ENCODE data around the gene ENTPD8. TPM values are rescaled to one million over a fixed set of nuclear protein-coding genes. Genes with fewer than 3 reads are reported as not detected.

ENTPD8 gene
- total RNA-seq, 4 donors from 2014 or later, result not detected

DNA sequence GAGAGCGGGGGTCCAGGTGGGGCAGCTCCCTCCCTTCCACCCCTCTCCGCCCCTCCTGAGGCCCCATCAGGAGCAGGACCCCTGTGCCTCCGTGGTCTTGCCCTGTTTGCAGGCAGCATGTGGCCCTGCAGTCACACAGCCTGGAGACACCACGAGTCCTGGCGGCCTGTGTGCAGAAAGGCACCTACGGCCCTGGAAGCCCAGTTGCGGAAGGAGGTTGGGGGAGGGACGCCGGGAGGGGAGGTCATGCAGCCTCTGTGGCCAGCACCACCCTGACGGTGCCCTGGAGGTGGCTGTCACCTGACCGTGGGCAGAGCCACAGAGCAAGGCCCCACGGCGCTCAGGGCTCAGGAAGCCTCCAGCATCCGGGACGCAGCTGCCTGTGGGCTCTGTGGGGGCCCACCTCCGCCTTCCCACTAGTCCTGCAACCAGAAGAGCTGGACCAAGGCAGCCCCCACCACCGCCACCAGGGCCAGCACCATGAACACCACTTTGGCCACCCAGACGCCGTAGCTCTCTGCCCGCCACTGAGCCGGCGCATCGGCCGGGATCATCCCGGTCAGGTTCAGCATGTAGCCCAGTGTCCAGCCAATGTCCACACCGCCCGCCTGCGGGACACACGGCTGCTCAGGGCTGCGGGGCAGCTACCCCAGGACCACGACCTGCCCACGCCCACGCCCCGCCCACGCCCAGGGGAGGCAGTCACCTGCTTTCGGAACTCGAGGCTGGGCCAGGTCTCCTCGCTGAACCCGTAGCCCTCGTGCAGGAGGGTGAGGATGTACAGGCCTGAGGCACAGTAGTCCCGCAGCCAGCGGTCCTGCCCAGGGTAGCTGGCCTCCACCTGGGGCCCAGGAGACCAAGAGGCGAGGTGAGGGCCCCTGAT is 6.4 kb downstream of the ENTPD8 start:
- Histone ChIP-seq H3K4me1 (peaks cover 19% of the 10 kb centered on the region), H3K27me3 (peaks cover 31% of the 10 kb centered on the region), H3K9me3 (no peaks in the 10 kb centered on the region), H3K27ac (no peak overlapping the region), H3K36me3 (no peaks in the 10 kb centered on the region), H3K4me3 (no peak overlapping the region)
- 0% methylated on average over 1 of the region's 43 CpGs for WGBS
- peak in 1 of 2 donors; percentile 62 for DNase-seq (ENCODE audit: low spot score in 2 of 2)
- TF ChIP-seq POLR2A (IDR thresholded peaks at IDR 0.05) (no peak), POLR2AphosphoS5 (IDR thresholded peaks at IDR 0.05) (no peak), EP300 (IDR thresholded peaks at IDR 0.05) (no peak)
- TF ChIP-seq, protein P1, sequence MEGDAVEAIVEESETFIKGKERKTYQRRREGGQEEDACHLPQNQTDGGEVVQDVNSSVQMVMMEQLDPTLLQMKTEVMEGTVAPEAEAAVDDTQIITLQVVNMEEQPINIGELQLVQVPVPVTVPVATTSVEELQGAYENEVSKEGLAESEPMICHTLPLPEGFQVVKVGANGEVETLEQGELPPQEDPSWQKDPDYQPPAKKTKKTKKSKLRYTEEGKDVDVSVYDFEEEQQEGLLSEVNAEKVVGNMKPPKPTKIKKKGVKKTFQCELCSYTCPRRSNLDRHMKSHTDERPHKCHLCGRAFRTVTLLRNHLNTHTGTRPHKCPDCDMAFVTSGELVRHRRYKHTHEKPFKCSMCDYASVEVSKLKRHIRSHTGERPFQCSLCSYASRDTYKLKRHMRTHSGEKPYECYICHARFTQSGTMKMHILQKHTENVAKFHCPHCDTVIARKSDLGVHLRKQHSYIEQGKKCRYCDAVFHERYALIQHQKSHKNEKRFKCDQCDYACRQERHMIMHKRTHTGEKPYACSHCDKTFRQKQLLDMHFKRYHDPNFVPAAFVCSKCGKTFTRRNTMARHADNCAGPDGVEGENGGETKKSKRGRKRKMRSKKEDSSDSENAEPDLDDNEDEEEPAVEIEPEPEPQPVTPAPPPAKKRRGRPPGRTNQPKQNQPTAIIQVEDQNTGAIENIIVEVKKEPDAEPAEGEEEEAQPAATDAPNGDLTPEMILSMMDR (IDR thresholded peaks at IDR 0.05), result no peak

DNA sequence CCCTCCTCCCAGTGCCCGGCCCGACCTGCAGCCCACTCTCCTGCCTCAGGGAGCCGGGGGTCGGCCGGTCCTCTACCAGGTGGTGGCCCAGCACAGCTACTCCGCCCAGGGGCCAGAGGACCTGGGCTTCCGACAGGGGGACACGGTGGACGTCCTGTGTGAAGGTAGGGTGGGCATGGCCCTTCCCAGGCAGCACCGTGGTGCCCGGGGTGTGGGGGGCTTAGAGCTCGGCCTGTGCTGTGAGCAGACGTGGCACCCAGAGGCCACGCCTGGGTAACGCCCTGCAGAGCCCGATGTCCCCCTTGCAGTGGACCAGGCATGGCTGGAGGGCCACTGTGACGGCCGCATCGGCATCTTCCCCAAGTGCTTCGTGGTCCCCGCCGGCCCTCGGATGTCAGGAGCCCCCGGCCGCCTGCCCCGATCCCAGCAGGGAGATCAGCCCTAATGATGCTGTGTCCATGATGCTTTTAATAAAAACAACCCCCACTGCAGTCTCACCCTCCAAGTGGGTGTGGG is 7.2 kb downstream of the ENTPD8 start:
- no peaks in the 10 kb centered on the region for H3K9me3 ChIP-seq
- no peaks in the 10 kb centered on the region for H3K36me3 ChIP-seq
- H3K27ac ChIP-seq, result no peak overlapping the region
- WGBS, result 92% methylated on average over 11 of the region's 26 CpGs
- peaks cover 19% of the 10 kb centered on the region for H3K4me1 ChIP-seq
- H3K4me3 ChIP-seq, result no peak overlapping the region
- TF ChIP-seq POLR2AphosphoS5 (IDR thresholded peaks at IDR 0.05), result no peak
- TF ChIP-seq, protein P1 (IDR thresholded peaks at IDR 0.05), result no peak
- no peak for TF ChIP-seq EP300 (IDR thresholded peaks at IDR 0.05)
- no peak for TF ChIP-seq POLR2A (IDR thresholded peaks at IDR 0.05)
- peak in 1 of 2 donors; percentile 57 for DNase-seq (ENCODE audit: low spot score in 2 of 2)
- H3K27me3 ChIP-seq, result peaks cover 31% of the 10 kb centered on the region

DNA sequence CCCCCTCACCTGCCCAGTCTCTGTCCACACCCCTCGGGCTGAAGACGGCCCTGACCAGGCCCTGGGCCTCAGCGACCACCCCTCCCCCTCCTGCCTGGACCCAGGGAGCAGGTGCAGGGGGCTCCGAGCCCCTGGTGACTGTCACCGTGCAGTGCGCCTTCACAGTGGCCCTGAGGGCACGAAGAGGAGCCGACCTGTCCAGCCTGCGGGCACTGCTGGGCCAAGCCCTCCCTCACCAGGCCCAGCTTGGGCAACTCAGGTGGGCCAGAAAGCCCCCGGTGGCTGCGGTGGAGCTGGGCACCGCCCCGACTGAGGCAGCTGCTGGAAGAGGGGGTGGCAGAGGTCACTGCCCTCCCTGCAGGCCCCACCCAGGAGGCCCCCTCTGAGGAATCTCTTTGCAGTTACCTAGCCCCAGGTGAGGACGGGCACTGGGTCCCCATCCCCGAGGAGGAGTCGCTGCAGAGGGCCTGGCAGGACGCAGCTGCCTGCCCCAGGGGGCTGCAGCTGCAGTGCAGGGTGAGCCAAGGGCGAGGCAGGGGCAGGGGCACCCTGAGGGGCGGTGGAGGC is 7.7 kb downstream of the ENTPD8 start:
- H3K27me3 ChIP-seq, result peaks cover 27% of the 10 kb centered on the region
- peak in 1 of 2 donors; percentile 52 for DNase-seq (ENCODE audit: low spot score in 2 of 2)
- H3K27ac ChIP-seq, result no peak overlapping the region
- peaks cover 19% of the 10 kb centered on the region for H3K4me1 ChIP-seq
- H3K9me3 ChIP-seq, result no peaks in the 10 kb centered on the region
- TF ChIP-seq POLR2AphosphoS5 (IDR thresholded peaks at IDR 0.05) (no peak), POLR2A (IDR thresholded peaks at IDR 0.05) (no peak)
- H3K36me3 ChIP-seq, result no peaks in the 10 kb centered on the region
- no peak overlapping the region for H3K4me3 ChIP-seq
- WGBS, result 84% methylated on average over 9 of the region's 19 CpGs

DNA sequence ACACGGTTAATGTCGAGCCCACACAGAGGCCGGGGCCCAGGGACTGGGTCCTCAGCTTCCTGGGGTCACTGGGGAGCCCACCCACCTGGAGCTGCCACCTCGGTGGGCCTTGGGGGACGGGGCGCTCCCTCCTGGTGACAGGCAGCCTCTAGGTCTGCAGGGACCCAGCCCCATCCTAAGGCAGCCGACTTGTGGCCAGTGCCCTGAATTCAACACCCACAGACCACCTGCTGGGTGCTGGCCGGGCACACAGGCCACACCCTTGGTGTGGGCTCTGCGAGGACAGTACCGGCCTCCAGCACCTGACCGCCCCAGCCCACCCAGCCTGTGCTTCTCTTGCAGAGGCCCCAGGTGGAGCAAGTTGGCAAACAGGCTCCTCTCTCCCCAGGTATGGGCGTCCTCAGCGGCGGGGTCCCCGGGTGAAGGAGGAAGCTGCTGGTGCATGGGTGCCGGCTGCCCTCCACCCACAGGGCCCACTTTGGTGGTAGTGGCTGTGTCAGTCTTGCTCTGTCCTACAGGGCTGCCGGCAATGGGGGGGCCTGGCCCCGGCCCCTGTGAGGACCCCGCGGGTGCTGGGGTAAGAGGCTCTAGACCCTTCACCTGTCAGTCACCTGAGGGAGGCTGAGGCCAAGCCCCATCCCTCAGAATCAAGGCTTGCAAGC is 8.3 kb downstream of the ENTPD8 start:
- 97% methylated on average over 10 of the region's 20 CpGs for WGBS
- peak in 1 of 2 donors; percentile 63 for DNase-seq (ENCODE audit: low spot score in 2 of 2)

DNA sequence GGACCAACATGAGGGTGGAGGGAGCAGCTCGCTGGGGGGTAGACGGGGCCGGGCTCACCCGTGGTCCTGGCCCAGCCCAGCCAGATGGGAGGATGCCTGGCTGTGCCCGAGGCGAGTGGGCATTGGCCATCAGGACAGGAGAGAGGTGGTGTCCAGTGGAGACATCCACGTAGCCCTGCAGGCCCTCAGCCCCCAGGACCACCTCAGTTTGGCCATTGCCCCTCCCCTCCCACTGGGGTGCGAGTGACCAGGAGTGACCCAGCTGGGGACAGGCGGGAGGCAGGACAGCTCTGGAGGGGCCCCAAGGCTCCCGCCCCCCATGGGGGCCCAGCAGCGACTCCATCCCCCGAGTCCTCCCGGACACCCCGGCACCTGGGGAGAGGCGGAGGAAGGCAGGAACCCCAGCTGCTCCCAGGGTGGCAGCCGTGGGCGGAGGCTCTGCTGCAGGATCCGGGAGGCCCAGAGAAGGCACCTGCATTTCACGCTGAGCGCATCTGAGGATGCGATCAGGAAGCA is 9.7 kb downstream of the ENTPD8 start:
- peaks cover 11% of the 10 kb centered on the region for H3K27me3 ChIP-seq
- H3K4me3 ChIP-seq, result no peak overlapping the region
- H3K9me3 ChIP-seq, result no peaks in the 10 kb centered on the region
- peaks cover 13% of the 10 kb centered on the region for H3K4me1 ChIP-seq
- no peak overlapping the region for H3K27ac ChIP-seq
- H3K36me3 ChIP-seq, result no peaks in the 10 kb centered on the region
- WGBS, result 100% methylated on average over 3 of the region's 21 CpGs
- DNase-seq (ENCODE audit: low spot score in 2 of 2), result peak in 1 of 2 donors; percentile 57
- TF ChIP-seq POLR2A (IDR thresholded peaks at IDR 0.05) (no peak), POLR2AphosphoS5 (IDR thresholded peaks at IDR 0.05) (no peak), EP300 (IDR thresholded peaks at IDR 0.05) (no peak)
- TF ChIP-seq, protein P1 (IDR thresholded peaks at IDR 0.05), result no peak

More for the DNA sequence above, 8.3 kb downstream of the ENTPD8 start:
- H3K36me3 ChIP-seq, result no peaks in the 10 kb centered on the region
- peaks cover 18% of the 10 kb centered on the region for H3K4me1 ChIP-seq
- no peaks in the 10 kb centered on the region for H3K9me3 ChIP-seq
- H3K27me3 ChIP-seq, result peaks cover 21% of the 10 kb centered on the region
- H3K4me3 ChIP-seq, result no peak overlapping the region
- H3K27ac ChIP-seq, result no peak overlapping the region
- TF ChIP-seq POLR2A (IDR thresholded peaks at IDR 0.05) (no peak), POLR2AphosphoS5 (IDR thresholded peaks at IDR 0.05) (no peak), EP300 (IDR thresholded peaks at IDR 0.05) (no peak)
- TF ChIP-seq, protein P1 (IDR thresholded peaks at IDR 0.05), result no peak
